GM18502 (cell line): ENCODE results near the gene TCF12.
"Not testable (repeated sequence)": the region's sequence is repeated elsewhere in the genome, so short reads cannot be mapped to it uniquely, and the experiment has no call there.

Experiments used
- ATAC-seq: cut with Tn5 transposase; IDR thresholded peaks from one replicate; pipeline ENCODE4 v1.9.1; 2021; ENCODE audit warnings: mild to moderate bottlenecking; ENCODE audit not compliant: unreplicated experiment, poor library complexity

Gene TCF12

GRCh38 chr15:56913670-56914069 is 4.8 kb upstream of the TCF12 start:
- no peak for ATAC-seq

GRCh38 chr15:56915888-56916287 is 2.6 kb upstream of the TCF12 start:
- no peak for ATAC-seq

GRCh38 chr15:56916825-56917477 is 1.5 kb upstream of the TCF12 start:
- no peak for ATAC-seq

GRCh38 chr15:56917652-56918045 is 795 bp upstream of the TCF12 start:
- no peak for ATAC-seq

- peak; percentile 29 for ATAC-seq
Observed at GRCh38 chr15:56919031-56919608, 676 bp downstream of the TCF12 start.

GRCh38 chr15:56919609-56920366 is 1.3 kb downstream of the TCF12 start:
- peak; percentile 19 for ATAC-seq

GRCh38 chr15:56920367-56920627 is 1.9 kb downstream of the TCF12 start:
- no peak for ATAC-seq

GRCh38 chr15:56923174-56923591 is 4.7 kb downstream of the TCF12 start:
- ATAC-seq = no peak

GRCh38 chr15:56927816-56928215 is 9.4 kb downstream of the TCF12 start:
- ATAC-seq = no peak

- no peak for ATAC-seq
Observed at GRCh38 chr15:56929399-56929798, 11.0 kb downstream of the TCF12 start.

GRCh38 chr15:56929933-56930332 is 11.5 kb downstream of the TCF12 start:
- no peak for ATAC-seq

GRCh38 chr15:56930669-56931313 is 12.3 kb downstream of the TCF12 start:
- ATAC-seq = no peak

- no peak for ATAC-seq
Observed at GRCh38 chr15:56931639-56932508, 13.4 kb downstream of the TCF12 start.

GRCh38 chr15:56932509-56932868 is 14.0 kb downstream of the TCF12 start:
- not testable (repeated sequence) for ATAC-seq

GRCh38 chr15:56933410-56933809 is 15.0 kb downstream of the TCF12 start:
- ATAC-seq = no peak

GRCh38 chr15:56933811-56934210 is 15.4 kb downstream of the TCF12 start:
- no peak for ATAC-seq

- ATAC-seq = no peak
Observed at GRCh38 chr15:56934269-56934668, 15.8 kb downstream of the TCF12 start.

- no peak for ATAC-seq
Observed at GRCh38 chr15:56936929-56937328, 18.5 kb downstream of the TCF12 start.

- no peak for ATAC-seq
Observed at GRCh38 chr15:56939257-56939656, 20.8 kb downstream of the TCF12 start.

- no peak for ATAC-seq
Observed at GRCh38 chr15:56940388-56940787, 21.9 kb downstream of the TCF12 start.
